ENCODE data around the gene KCNMA1.

The KCNMA1 gene

DNA sequence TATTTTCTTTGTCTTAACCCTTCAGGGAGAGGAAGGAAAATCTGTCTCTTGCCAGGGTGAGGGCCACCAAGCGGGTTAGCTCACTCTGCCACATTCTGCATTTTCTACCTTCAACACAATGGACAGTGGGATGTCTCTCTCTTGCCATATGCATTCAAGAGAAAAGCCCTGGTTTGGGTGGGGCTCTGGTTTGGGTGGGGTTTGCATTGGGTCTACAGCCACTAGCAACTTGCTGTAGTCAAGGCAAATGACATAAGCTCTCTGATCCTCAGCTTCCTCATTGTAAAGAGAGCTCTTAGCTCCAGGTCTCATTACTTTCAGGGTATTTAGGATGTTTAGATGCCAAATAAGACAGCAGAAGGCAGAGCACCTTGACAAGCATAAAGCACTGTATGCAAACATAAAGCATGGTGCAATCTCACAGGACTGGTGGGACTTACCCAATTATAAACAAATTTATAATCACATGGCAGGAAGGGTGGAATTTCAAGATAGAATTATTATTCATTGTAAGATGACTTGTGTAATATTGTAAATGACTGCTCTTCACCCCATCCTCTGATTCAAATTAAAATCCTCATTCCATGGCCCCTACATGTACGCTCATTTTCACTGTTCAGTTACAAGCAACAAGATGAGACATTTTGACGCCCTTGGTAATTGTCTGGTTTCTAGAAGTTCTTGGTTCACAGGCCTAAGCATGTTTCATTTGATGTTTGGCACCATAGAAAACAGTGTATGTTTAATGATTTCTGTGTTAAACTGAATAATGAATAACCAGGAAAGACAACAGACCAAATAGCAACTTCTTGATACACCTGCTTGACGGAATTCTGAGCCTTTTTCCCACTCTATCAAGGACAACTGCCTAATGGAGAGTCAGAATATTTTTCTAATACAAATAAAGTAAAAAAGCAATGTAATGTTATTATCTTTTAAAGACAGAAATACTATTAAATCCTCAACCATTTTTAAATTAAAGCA lies 258.9 kb downstream of the KCNMA1 start:
- DNase-seq (ENCODE audit: low read depth in 1 of 2, low spot score in 1 of 2) = no peak

DNA sequence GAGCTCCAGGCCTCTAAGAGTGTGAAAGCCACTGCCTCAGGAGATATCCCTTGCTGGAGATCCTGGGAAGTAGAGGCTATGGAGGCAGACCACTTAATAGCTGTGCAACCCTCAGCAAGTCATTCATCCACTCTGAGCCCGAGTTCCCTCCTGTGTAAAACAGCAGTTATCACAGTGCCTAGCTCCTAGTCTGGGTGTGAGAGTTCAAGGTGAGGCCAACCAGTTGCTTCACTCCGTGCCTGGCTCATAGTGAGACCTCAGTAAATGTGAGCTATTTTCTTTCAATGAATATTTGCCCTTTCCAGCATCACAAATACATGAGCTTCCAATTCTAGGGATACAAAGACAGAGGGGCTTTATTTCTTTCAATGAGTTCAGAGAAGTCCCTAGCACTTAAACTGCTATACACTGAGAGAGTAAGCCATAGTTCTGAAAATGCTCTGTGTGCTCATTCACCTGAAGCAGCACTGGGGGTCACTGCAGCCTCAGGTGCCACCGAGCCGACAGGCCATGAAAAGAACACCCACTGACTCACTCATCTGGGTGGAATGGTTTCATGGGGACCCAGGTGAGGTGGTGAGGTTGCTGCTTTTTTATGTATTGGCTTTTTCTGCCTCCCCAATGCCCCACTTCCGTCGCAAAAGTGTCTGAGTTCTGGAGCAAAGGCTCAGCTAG lies 259.8 kb downstream of the KCNMA1 start:
- no peak for DNase-seq (ENCODE audit: low read depth in 1 of 2, low spot score in 1 of 2)

DNA sequence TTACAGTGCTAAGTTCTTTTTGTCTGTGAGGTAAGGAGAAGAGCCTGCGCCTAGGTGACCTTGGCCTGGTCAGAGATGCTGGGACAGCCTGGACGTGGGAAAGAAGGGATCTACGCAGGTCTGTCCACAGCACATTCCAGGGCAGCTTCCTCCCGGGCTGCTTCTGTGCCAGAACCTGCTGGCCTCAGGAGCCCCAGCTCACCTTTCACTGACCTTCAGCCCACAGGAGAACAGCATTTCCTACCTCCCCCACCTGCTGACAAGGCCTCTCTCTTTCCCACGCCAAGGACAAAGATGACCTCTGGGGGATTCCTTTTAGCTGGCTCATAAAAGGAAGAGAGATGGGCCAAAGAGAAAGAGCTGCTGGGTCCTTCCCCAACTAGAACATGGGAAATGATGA lies 260.6 kb downstream of the KCNMA1 start:
- no peak for DNase-seq (ENCODE audit: low read depth in 1 of 2, low spot score in 1 of 2)

DNA sequence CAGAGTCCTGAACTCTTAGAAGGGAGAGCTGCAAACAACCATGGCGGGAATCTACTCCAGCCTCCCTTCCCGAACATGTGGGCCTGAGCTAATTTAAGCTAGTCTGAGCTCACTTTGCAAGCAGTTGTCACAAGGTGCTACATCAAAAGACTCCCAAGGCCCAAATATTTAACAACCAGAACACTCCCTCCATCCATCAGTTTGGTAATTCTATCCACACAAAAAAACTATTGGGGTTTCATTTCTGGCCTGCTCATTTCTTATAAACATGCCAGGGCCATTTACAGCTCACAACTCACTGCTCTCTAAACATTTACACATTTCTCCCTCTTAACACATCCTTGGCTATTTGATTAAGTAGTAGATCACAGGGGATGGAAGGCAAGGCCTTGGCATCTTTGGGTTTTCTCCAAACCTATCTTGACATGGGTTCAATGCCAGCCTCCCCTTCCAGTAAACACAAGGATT lies 263.4 kb downstream of the KCNMA1 start:
- no peak for DNase-seq (ENCODE audit: low read depth in 1 of 2, low spot score in 1 of 2)

DNA sequence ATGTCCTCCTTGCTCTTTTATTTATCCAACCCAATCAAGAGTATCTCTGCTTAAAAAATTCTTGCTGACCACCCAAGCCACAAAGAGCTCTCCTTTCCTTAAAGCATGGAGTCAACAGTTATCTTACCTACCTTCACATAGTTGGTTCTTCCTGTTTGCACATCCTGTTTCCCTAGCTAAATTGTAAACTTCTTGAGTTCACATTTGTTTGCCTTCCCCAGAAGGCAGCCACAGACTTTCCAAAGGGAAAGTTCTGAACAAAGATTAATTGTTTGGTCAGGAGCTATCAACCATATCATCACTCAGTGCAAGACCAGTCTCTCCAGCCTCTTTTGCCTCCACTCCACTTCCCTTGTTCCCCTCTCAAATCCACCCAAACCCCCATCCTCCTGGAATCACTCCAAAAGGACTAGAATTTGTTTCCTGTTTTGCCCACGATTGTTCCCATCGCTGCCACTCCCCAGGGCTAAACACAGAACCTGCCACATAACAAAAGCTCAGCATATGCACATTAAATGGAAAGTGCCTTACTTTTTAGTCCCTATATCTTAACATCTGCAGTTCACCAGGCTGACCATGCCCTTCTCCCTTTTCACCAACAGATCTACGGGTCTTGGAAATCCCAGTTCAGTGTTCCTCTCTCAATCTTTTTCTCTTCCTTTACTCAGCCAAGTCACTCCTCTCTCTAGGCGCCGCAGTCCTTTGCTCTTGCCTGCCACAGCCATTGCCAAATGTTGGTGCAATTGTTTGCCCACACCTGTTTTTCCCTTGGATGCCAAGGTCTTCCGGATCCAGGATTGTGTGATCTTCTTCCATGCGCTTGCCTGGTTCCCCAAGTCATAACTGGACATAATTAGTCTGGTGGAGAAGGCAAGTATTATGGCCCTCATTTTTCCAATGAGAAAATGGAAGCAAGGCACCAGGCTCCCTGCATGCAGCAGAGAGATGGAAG lies 265.5 kb downstream of the KCNMA1 start:
- DNase-seq (ENCODE audit: low read depth in 1 of 2, low spot score in 1 of 2) = no peak

DNA sequence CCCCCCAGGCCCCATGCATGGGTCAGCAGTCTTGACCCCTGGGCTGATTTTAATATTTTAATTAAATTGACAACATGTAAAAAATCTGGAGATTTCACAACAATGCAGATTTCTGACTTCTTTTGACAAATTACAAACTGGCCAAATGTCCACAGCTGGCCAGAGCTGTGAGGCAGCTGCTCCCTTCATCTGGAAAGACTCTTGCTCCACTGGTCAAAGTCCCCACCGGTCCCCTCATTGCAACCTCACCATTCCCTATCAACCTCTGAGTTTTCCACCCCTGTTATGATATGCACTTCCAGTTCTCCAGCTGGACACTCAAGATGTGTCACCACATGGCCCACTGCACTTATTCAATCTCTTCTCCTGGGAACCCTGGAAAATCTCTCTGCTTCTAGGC lies 266.2 kb downstream of the KCNMA1 start:
- DNase-seq (ENCODE audit: low read depth in 1 of 2, low spot score in 1 of 2) = no peak

DNA sequence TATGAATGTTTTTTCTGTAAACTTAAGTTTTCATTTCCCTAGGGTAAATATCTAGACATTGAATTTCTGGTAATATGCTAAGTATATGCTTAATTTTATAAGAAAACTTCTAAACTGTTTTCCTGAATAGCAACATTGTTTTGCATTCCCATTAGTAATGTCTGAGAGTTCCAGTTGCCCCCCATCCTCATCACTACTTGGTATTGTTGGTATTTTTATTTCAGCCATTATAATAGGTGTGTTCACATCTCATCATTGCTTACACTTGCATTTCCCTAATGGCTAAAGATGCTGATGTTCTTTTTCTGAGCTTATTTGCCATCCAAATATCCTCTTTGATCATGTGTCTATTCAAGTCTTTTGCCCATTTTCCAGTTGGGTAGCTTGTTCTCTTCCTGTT lies 269.6 kb downstream of the KCNMA1 start:
- DNase-seq (ENCODE audit: low read depth in 1 of 2, low spot score in 1 of 2) = no peak

DNA sequence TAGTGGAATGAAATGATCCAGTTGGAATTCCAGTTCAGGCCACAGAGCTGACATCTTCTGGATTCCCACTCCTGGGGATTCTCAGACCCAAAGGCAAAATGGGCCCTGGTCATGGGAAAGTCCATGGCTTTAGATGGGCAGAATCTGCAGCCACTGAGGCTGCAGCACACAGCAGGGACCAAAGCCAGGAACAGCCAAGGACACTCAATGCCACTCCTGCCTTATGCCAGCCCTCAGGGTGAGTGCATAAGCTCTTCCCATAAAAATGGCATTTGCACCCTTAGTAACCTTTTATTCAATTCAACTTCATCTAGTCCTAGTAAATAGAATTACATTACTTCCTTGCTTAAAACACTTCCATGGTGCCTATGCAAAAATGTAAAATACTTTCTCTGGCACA lies 274.4 kb downstream of the KCNMA1 start:
- DNase-seq (ENCODE audit: low read depth in 1 of 2, low spot score in 1 of 2) = no peak

DNA sequence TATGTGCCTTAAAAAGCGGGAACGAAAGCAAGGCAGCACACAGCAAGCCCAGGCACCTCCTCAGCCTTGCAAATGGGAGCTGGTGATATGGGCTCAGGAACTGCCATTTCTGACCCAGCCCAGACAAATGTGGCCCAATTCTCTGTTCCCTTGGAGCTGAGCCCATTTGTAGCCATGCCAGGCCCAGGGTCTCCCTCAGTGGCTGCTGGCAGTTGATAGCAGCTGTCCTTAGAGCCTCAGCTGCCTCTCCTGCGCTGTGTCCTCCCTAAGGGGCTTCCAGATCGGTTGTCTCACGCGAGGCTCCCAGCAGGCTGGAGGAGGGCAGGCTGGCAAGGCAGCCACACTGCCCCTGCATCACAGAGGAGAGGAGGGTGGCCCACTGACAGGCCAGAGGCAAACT lies 275.8 kb downstream of the KCNMA1 start:
- DNase-seq (ENCODE audit: low read depth in 1 of 2, low spot score in 1 of 2) = no peak

DNA sequence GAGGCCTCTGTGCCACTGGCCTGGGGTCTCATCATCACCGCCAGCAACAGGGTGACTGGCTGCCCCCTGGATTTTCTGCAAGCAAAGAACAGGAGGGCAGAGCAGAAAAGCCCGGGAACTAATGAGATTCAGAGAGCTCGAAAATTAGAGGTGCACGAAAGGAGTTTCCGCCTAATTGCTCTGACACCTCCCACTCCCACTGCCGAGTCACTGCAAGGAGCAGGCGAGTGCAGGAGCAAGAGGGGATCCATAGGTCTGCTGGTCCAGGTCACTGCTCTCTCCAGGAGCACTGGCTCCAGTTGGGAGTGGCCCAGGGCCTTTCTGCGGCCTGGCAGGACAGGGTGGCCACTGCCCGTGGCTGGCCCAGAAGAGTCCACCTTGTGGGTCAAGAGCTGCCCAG lies 276.2 kb downstream of the KCNMA1 start:
- no peak for DNase-seq (ENCODE audit: low read depth in 1 of 2, low spot score in 1 of 2)

DNA sequence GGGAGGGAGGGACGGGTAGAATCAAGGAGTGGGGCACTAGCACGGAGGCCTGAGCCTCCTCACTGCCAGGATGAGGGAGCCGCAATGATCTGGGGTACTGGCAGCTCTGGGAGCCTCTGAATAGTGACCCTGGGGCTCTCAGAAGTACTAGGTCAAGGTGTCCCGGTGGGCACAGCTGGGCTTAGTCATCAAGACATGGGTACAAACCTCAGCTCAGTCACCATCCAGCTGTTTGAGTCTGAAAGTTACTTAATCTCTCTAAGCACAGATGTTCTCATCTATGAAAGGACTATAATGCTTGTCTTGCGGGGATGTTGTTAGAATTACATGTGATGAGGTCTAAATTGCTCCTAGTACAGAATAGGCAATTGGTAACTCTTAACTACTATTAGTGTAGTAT lies 276.8 kb downstream of the KCNMA1 start:
- no peak for DNase-seq (ENCODE audit: low read depth in 1 of 2, low spot score in 1 of 2)

DNA sequence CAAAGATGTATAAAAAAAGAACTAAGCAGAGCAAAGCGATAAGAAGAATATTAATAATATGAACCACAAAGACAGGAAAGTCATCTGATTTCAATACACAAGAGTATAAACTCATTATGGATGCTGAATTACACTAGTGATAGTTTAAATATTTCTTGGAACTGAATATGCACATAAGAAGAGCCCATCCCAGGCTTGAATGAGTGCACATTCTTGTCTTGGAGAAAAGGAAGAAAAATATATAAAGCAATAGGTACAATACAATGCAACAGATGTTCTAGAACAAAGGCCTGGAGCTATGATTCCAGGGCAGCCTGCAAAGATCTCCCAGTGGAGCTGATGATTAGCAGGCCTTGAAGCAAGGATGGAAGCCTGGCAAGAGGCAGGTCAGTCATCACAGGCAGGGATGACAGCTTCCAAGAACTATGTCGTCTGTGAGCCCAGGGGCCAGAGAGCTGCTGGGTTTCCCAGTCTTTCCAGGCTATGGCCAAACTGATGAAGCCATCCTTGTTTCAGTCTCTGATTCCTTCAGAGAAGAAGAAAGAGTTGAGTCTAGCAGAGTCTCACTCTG lies 277.6 kb downstream of the KCNMA1 start:
- no peak for DNase-seq (ENCODE audit: low read depth in 1 of 2, low spot score in 1 of 2)

DNA sequence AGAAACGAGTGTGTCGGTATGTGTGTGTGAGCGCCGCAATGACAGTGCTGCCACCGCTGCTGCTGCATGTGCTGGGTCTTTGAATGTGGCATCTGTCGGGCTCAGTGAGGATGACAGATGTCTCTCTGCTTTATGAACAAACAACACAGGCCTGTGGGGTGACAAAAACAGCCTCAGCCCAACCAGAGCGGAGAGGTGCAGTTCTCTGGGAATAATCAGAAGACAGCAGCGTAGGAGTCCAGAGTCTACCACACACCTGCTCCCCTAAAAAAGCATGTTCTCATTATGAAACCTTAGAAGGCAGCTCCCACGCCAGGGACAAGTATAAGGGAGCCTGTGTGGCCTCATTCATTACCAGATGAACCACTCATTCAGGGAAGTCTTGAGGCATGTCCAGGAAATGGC lies 278.3 kb downstream of the KCNMA1 start:
- no peak for DNase-seq (ENCODE audit: low read depth in 1 of 2, low spot score in 1 of 2)

DNA sequence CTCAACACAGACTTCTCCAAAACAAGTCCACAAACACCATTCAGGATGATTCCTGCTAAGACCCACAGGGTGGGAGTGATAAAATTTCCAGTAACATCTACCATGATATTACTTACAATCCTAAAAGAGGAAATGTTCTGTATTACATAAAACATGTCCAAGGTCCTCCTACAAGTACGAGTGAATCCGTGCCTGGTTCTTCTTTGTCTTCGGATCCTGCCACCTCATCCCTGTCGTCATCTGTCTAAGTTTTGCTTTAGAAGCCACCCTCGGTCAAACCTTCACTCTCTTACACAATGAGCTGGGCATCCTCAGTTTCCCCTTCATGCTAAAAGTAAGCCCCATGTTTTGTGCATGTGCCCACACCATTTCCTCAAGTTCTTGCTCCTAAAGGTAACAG lies 279.0 kb downstream of the KCNMA1 start:
- DNase-seq (ENCODE audit: low read depth in 1 of 2, low spot score in 1 of 2) = no peak

DNA sequence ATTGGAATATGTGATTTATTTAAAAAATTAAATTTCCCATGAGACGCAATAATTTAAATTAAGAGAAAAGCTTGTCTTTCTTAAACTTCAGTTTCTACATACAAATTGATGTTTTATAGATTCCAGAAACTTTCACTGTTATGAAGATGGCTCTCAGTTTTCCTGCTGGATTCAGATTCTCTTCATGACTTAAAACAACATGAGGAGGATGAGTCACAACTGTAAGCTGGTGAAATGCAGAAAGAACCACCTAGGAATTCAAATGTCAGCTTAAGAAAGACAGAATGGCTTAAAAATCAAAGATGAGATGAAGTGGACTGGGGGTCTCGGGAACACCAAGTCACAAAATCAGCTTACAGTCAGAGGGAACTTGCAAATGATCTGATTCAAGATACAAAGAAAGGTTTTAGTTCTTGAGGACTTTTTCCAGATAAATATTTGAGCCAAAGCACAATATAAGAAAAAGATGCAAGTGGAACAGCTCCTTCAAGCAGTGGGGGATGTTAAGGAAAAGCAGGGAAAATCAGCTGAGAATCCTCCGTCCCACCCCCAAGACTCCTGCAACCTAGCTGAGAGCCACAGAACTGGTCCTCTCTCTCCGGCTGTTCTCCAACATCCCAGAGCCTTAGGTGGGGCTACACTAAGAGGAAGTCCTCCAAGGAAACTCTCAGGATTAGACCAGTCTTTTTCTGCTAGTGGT lies 279.8 kb downstream of the KCNMA1 start:
- DNase-seq (ENCODE audit: low read depth in 1 of 2, low spot score in 1 of 2) = no peak

DNA sequence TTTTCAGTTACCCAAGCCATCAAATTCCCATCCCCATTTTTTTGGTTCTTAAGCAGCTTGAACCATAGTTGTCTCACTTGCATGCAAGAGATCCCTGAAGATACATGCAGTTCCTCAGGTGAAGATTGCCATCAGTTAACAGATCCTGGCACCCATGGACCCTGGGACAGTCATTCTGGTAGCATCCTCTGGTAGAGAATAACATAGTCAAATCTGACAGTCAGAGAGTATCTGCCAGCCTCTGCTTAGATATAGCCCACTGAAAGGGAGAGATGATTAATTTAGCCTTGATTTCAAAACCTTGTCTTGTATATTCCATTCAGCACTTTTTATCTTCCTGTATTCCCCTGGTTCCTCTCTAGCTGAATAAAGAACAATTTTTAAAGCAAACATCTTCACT lies 280.4 kb downstream of the KCNMA1 start:
- no peak for DNase-seq (ENCODE audit: low read depth in 1 of 2, low spot score in 1 of 2)

DNA sequence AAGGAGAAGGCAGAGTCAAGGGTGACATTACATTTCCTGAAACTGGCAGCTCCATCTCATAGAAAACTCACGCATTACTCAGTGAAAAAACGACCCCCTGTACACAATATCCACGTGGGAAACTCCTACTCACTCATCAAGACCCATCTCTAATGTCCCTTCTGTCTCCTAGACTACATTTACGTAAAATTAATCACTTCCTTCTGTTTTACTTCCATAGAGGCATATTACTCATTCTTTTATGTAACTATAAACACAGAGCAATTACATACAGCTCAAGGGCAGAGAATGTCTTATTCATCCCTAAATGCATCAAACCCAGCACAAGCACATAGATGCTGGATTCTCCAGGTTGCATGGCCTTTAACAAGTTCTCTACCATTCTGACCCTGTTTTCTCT lies 281.8 kb downstream of the KCNMA1 start:
- no peak for DNase-seq (ENCODE audit: low read depth in 1 of 2, low spot score in 1 of 2)

DNA sequence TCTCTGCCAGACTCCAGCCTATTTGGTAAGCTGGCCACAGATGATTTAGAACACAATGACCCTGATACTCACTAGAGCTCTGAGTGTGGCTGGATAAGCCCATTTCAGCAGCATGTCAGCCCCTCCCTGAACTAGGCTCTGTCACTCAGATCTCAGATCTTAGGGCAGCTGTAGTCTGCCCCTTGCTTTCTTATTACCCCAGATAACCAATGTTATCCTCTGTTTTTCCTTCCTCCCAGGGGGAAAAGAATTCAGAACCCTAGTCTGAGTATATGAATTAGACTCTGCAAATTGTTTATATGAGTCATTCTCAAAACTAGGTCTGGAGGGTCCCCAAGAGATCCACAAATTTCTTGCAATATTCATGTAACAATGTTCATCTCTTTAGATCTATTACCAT lies 286.2 kb downstream of the KCNMA1 start:
- DNase-seq (ENCODE audit: low read depth in 1 of 2, low spot score in 1 of 2) = no peak

DNA sequence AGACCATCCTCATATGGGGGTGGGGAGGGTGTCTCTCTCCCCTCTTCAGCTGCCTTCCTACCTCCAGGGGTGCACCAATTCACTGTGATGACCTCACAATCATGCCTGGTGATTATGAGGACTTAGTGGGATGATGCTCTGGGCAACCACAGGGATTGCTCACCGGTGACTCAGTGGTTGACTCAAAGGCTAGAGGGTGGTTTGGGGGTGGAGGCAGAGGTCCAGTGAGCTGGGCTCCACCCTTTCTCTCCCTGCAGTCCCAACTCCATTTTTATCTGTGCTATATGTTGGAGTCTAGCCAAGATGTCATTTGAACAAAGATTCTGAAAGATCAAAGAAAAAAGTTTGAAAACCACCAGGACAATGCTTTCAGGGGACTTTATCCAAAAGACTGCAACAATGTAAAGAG lies 286.9 kb downstream of the KCNMA1 start:
- DNase-seq (ENCODE audit: low read depth in 1 of 2, low spot score in 1 of 2) = no peak

DNA sequence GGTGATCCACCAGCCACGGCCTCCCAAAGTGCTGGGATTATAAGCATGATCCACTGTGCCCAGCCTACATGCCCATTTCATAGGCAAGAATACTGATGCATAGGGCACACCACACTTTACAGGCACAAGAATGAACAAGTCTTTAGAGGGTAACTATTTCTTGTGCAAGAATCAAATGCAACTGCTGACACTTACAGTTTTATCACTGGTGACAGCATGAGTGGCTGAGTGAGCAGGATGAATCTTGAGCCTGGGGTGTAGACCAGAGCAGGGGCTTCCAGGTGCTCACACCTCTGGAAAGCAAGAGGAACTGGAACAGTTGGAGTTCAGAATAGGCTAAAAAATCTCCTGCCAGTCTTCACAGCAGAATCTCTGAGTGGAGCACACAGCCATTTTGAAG lies 287.5 kb downstream of the KCNMA1 start:
- DNase-seq (ENCODE audit: low read depth in 1 of 2, low spot score in 1 of 2) = no peak

All from activated T-helper 1 cell treated with anti-CD3 and anti-CD28 coated beads, Interleukin-2, amount 50 U/mL, for 16 hours (primary cell).